Uterus (tissue), 2 donors: ENCODE results near the gene TIMP3.

Experiments
- POLR2A ChIP-seq, 2 donors: fragments of 450-650 bp; IDR thresholded peaks; one replicate each; pipeline ENCODE4 v1.6.1; 2016; ENCODE audit warnings: antibody characterized with exemption in 2 of 2, mild to moderate bottlenecking in 1 of 2, moderate library complexity in 1 of 2
- TF ChIP-seq, protein P1 (sequence below), 4 experiments: fragments of 200-600 bp in 2 of 4; fragments of 450-650 bp in 2 of 4; sonication (generic) in 2 of 4; IDR thresholded peaks; one replicate each; pipeline ENCODE4 v1.5.1; 2016 to 2019; ENCODE audit warnings: antibody characterized with exemption in 4 of 4, mild to moderate bottlenecking in 2 of 4, moderate library complexity in 1 of 4

DNA sequence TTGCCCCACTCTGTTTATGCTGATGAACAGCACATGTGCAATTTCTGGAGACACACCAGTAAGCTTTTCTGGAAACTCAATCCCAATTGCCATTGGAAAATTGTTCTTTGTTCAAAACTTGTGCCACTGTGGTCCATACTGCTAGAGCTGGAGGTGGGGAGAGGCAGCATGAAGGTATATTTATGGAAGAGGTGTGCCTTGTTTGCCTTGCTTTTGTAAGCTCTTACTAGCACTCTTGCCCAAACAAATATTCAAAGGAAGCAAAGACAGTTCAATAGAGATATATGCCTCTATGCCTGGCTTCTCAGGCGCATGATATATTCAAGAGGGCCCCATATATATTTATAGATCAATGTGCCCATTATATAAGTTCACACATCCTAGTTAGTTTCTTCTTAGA lies 42.7 kb downstream of the TIMP3 start:
- TF ChIP-seq, protein P1, sequence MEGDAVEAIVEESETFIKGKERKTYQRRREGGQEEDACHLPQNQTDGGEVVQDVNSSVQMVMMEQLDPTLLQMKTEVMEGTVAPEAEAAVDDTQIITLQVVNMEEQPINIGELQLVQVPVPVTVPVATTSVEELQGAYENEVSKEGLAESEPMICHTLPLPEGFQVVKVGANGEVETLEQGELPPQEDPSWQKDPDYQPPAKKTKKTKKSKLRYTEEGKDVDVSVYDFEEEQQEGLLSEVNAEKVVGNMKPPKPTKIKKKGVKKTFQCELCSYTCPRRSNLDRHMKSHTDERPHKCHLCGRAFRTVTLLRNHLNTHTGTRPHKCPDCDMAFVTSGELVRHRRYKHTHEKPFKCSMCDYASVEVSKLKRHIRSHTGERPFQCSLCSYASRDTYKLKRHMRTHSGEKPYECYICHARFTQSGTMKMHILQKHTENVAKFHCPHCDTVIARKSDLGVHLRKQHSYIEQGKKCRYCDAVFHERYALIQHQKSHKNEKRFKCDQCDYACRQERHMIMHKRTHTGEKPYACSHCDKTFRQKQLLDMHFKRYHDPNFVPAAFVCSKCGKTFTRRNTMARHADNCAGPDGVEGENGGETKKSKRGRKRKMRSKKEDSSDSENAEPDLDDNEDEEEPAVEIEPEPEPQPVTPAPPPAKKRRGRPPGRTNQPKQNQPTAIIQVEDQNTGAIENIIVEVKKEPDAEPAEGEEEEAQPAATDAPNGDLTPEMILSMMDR (IDR thresholded peaks at IDR 0.05): no peak
- no peak for TF ChIP-seq POLR2A (IDR thresholded peaks at IDR 0.05)
